HG03175 (cell line): ENCODE data around the gene HADHA.

Source experiments
- ATAC-seq: cut with Tn5 transposase; IDR thresholded peaks from one replicate; pipeline ENCODE4 v1.9.1; 2021; ENCODE audit warnings: mild to moderate bottlenecking, moderate library complexity; ENCODE audit not compliant: unreplicated experiment

The HADHA gene

DNA sequence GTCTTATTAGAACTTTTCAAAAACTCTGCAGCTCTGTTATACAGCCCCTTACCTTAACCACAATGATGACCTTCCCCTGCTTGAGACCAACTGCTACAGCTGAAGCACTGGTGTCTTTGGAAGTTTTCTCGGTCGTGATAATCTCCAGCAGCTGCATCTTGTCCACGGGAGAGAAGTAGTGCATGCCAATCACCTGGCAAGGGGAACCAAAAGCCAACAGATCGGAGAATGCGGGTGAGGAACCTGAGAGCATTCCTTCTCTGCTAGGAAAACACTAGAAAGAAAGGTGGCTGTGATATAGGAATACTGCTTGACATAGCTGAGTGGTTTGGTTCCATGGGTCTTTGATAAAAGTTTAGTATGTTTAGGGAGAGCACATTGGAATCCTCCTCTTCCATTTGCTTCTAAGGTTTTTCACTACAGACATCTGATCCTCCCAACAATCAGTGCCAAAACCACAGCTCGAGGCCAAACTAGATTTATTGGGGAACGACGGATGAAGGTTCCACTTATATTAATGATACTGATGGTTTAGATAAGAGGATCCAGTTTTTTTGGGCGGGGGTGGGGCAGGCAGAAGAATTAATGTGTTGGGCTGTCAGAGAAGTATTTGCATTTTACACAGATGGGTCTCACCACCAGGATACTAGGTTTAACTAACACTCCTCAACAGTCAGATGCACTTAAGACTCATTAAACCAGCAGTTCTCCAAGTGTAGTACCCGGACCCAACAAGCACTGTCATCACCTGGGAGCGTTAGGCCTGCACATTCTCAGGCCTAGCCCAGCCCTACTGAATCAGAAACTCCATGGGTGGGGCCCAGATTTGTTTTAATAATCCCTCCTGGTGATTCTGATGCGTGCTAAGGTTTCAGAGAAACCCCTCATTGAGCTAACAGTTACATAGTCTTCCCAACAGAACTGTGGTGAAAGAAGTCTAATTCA, 49.1 kb downstream of the HADHA start:
- no peak for ATAC-seq

DNA sequence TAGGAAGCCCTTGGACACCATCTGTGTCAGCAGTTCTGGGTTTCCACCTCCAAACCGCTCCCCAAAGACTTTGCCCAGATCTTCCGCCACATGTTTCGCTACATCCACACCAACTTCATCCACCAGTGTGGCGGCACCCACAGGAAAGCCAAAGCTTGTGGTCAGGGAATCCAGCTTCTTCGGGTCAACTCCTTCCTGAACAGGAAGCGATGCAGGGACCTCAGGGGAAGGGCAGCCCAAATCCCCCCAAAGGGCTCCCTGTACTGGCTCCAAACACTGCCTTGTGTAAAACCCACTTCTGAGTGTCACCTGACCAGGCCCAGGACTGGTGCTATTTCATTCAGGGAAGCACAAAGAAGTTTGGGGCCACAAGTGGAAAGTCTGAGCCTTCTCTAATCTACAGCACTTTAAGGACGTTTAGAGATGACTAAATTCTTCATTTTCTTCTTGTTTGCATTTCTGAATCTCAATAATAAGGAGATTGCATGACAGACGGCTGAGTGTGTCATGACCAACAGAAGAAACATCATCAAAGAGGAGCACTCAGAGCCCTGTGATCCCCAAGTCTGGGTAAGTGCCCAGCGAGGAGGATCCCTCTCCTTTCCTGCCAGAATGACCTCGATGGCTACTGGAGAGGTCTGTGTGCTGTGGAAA, 50.7 kb downstream of the HADHA start:
- ATAC-seq, result no peak

DNA sequence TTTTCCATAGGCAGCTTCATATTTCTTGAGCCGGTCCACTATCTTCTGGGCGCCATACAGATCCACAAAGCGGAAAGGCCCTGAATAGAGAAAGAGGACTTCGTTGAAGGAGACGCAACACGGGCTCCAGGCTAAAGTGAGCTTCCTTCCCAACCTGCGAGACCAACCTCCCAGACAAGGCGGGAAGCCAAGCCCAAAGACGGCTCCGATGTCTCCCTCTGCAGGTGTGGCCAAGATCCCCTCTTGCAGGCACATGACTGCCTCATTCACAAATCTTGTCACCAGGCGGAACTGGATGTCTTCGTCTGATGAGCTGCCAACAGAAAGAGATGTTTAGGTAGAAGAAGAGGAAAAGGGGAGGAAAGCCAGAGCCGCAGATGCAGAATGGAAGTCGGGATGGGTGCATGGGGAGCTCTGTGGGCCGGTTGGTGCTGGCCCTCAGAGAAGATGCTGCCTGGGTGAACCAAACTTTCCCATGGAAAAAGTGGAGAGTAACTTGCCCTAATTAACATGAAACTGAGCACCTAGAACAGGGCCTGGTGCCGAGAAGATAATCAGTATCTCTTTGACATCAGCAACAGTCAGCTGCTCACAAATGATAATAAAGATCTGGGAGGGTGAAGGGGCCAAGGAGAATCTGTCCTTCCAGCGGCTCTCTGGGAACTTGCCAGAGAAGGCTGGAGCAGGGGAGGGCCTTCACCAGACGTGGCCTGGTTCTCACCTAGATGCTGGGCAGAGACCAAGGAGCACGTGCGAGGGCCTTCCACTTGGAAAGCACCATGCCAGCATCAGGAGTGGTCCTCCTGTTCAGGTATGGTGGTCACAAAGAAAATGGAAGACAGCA, 52.9 kb downstream of the HADHA start:
- no peak for ATAC-seq

DNA sequence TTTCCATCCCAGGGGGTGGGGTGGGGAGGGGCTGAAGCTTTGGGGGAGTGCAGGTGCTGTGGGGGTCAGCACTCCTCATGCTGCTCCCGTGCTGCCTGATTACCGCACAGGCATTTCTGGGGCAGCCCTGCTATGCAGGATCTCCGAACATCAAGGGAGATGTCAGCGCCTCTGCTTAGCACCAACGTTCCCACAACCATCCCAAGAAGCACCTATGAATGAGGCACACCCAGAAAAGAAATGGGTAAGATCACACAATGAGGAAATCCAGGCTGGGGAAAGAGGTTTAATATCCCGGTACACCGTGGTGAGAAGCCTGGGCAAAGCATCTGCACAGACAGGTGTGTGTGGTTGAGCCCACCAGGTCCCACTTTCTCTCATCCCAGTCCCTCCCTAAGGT, 54.1 kb downstream of the HADHA start:
- ATAC-seq, result no peak

DNA sequence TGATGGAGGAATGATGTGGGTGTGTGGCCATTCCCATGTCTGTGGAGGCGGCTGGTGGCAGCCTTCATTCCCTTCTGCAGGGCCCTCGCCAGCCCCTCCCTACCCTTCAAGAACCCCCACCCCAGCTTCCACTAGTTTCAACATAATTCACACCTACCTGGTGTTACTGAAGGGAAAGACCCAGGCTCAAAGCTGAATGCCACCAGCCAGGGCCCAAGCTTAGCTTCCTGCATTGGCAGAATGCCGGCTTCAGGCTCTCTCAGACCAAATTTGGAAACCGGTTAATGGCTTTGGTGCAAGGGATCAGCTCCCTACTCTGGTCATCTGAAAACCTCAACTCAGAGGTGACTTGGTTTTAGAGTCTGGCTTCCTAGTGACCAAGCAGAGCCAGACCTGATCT, 54.7 kb downstream of the HADHA start:
- ATAC-seq, result no peak

DNA sequence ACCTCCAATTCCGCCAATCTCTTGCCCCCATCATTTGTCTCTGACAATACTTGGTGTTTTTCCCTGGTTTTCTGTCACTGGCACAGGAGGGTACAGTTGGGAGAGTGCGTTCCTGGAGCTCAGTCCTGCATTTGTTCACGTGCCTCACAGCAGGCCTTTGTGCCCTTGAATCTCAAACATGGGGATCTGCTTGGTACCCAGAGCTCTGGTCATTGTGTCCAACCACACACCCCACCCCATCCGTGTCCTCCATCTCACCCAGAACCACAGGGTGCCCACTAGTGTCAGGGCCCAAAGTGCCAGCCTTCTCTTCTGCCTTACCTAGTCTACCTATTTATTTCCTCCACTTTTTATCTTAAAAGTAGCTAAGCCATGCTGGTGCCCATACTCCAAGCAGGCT, 55.3 kb downstream of the HADHA start:
- no peak for ATAC-seq

DNA sequence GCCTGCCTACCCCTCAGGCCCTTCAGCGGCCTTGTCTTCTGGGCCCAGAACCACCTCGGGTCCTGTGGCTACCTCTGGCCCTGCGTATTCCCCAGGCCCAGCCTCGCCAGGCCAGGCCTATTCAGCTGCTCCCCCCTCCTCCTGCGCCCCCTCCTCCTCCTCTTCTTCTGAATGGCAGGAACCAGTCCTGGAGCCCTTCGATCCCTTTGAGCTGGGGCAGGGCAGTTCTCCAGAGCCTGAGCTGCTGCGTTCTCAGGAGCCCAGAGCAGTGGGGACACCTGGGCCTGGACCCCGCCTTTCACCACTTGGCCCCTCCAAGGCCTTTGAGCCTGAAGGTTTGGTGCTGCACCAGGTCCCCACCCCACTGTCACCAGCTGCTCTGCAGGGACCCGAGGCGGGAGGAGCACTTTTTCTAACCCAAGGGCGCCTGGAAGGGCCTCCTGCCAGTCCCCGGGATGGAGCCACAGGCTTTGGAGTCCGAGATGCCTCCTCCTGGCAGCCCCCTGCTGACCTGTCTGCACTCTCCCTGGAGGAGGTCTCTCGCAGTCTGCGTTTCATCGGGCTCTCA, 56.8 kb downstream of the HADHA start:
- no peak for ATAC-seq

DNA sequence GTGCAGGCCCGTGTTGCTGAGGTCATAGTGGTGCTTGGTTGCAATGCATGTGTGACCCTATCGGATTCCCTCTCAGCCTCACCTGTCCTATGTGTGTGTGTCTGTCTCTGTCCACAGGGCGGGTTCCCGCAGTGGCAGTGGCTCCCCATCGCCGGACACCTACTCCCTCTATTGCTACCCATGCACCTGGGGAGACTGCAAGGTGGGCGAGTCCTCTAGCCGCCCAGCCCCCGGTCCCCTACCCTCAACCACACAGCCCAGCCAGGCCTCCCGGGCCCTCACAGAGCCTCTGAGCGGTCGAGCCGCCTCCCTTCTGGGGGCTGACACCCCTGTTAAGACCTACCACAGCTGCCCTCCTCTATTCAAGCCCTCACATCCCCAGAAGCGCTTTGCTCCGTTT, 57.3 kb downstream of the HADHA start:
- ATAC-seq, result no peak

DNA sequence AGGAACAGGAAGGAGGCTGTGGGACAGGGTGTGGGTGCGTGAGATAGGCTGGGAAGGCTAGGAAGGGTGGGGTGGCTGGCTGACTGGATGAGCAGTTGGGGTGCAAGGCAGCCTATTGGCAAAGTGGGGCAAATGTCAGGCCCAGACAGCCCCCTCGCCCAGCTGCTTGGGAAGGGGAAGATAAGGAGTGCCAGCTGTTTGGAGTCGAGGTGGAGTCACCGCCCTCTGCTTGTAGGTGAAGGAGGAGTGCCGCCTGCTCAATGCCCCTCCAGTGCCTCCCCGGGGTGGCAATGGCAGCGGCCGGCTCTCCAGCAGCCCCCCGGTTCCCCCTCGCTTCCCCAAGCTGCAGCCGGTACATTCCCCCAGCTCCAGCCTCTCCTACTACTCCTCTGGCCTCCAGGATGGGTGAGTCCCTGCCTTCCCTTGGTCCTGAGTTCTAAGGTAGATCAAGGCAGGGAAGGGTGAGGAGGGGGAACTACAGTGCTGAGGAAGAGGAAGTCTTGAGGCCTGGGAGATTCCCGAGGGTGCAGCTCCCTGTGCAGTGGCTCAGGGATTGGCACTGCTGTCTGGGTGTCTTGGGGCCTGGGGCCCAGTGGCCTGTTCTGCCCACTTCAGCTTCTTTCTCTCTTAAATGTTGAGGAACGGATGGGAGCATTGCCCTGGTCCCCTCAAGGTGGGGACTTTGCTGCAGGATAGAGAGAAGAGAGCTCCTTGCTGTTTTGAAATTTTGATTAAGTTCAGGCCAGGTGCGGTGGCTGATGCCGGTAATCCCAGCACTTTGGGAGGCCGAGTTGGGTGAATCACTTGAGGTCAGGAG, 58.3 kb downstream of the HADHA start:
- no peak for ATAC-seq

DNA sequence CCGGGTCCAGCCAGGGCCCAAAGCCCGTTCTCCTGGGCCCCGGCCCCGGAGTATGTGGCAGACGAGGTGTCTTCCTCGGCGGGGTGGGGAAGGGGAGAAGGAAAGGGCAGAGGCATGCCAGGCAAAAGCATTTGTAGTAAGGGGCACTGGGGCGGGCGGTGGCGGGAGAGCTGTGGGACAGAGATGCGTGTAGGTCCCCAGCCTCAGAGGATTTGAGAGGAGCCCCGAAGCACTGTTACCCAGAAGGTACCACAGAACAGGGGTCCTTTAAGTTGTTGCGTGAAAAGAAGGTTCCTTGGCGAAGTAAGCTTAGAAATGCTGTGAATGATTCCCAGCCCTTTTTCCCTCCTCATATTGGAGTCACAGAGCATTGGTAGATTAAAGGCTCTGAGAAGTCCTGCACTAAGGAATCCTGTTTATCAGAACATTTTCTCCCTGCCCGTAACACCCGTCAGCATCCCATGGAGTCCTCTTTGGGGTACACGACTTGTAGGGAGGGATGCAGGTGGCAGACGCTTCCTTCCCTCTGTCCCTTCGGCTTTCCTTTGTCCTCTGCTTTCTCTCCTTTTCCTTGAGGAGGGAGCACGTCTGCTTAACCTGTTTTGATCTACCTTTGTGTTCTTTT, 59.0 kb downstream of the HADHA start:
- no peak for ATAC-seq

DNA sequence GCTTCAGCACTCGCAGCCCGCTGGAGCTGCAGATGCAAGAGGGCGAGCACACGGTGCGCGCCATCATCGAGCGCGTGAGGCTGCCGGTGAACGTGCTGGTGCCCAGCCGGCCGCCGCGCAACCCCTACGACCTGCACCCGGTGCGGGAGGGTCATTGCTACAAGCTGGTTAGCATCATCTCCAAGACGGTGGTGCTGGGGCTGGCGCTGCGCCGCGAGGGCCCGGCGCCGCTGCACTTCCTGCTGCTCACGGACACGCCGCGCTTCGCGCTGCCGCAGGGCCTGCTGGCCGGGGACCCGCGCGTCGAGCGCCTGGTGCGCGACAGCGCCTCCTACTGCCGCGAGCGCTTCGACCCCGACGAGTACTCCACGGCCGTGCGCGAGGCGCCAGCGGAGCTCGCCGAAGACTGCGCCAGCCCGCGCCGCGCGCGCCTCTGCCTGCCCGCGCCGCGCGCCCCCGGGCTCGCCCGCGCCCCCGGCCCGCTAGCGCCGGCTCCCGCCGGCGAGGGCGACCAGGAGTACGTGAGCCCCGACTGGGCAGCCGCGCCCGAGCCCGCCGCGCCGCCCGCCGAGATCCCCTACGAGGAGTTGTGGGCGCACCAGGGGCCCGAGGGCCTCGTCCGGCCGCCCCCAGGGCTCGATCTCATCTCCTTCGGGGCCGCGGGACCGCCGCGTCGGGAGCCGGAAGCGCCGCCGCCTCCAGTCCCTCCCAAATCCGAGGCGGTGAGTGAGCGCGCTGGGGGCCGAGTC, 59.7 kb downstream of the HADHA start:
- ATAC-seq, result peak; percentile 81

DNA sequence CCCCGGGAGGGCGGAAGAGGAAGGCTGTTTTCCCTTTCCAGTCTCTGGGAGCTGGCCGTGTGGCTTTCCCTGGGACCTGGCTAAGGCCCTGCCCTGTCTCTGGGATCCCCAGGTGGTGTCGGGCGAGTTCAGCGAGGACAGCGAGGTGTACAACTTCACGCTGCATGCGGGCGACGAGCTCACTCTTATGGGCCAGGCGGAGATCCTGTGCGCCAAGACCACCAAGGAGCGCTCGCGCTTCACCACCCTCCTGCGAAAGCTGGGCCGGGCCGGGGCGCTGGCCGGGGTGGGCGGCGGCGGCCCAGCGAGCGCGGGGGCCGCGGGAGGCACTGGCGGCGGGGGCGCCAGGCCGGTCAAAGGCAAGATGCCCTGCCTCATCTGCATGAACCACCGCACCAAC, 60.3 kb downstream of the HADHA start:
- ATAC-seq, result no peak

DNA sequence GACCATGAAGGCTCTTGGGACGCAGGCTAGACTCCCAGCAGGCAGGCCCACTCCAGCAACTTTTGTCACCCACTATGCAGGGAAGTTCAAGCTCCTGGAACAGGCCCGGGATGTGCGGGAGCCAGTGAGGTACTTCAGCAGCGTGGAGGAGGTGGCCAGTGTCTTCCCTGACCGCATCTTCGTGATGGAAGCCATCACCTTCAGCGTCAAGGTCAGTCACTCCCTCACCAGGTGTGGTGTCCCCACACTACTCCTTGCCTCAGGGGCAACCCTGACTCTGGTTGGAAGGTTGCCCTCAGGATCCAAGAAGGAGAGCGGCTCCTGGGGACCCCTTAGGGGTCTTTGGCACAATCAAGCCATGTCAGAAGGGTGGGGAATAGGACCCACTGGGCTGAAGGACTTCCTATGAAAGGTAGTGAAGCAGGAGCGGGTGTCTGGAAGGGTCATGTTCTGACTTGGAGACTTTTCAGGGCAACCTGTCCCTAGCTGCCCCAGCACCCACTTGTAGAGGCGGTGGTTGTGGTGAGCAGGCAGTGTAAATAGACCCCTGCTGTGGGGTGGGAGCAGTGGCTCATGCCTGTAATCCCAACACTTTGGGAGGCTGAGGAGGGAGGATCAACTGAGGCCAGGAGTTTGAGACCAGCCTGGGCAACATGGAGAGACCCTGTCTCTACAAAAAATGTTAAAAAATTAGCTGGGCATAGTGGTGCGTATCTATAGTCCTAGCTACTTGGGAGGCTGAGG, 61.4 kb downstream of the HADHA start:
- ATAC-seq, result no peak

DNA sequence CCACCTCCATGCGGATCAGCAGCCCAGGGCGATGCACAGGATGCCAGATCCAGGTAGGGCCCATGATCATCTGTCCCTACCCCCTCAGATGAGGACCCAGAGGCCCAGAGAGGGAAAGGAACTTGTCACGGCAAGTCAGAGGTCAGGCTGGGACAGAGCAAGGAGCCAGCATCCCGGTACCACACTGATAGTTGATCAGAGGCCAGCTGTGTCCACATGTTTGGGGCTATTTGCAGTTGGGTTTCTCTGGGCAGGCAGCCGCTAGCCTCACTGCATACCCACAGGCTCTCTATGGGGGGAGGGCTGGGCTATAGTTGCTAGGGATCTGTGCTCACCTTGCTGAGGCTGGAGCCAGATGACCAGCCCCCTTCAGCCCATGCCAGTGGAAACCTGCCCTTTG, 62.0 kb downstream of the HADHA start:
- ATAC-seq, result no peak

DNA sequence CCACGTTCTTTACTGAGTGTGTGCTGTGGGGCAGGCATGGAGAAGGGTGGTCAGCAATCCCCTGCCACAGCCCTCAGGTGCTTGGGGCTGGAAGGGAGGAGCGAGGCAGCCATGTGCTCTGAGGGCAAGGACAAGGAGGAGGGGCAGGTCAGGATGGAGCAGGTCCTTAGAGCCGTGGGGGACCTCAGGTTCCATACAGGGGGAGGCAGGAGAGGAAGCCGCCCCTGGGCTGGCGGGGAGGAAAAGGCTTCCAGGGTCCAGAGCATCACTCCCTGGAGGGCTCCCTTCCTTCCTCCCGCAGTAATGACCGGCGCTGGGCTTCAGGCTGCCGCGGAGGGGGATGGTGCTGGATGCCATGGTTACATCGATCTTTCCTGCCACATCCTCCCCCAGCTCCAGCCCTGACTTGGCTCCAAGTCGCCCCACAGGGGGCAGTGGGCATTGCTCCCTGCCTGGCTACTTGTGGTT, 65.0 kb downstream of the HADHA start:
- ATAC-seq, result no peak

DNA sequence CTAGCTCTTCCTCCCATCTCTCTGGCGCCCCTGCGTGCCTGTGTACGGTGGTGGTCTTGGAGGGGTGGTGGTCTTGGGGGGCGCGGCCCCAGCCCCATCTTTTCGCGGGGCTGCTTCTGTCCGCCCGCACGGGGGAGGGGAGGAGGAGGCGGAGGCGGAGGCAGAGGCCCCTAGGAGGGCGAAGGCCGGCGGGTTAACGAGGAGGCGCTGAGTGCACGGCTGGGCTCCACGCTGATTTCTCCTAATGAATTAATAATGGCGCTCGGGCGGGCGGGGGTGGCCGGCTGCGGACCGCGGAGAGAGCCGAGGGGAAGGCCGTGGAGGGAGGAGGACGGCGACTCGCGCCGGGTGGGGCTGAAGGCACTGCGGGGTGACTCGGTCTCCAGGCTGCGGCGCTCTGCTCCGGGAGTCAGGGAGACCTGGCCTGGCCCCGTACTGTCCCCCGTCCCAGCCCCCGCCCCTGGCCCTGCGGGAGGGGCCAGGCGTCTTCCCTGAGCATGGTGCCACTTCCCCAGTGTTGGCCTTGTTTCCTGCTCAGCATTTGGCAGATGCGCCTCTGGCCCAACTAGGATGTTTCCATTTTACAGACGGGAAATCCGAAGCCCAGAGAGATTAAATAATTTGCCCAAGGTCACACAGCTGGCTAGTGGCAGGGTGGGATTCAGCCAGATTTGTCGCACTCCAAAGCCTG, 65.5 kb downstream of the HADHA start:
- no peak for ATAC-seq

DNA sequence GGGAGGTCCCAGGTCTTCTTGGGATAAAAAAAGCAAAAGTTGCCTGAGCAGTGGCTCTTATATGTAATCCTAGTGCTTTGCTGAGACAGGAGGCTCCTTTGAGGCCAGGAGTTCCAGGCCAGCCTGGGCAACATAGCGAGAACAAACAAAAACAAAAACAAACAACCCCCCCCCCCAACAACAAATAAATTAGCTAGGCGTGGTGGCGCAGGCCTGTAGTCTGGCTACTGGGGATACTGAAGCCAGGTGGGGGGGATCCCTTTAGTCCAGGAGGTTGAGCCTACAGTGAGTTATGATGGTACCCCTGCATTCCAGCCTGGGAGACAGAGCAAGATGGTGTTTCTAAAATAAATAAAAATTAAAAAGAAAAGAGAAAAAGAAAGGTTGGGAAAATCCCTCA, 66.2 kb downstream of the HADHA start:
- ATAC-seq, result no peak

DNA sequence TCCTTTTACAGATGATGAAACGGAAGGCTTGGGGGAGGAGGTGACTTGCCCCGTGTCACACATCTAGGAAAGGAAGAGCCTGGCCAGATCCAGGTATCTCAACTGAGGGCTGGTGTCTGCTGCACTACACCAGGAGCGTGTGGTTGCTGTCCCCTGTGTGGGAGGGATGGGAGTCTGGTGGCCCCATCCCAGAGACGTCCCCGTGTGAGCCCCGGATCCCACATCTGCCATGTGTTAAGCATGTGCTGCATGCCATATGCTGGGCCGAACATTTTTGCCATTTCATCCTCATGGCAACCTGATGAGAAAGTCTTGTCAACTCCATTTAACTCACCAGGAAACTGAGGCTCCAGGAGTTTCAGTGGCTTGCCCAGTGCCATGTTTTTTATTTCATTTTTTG, 67.3 kb downstream of the HADHA start:
- no peak for ATAC-seq
